Iris pigment epithelial cell (primary cell): Measurements from ENCODE around the gene INPP5K.
A peak's percentile ranks its signal among the peaks of the same experiment; 100 is the strongest.
"Not testable (repeated sequence)": the region's sequence is repeated elsewhere in the genome, so short reads cannot be mapped to it uniquely, and the experiment has no call there.

Experiments used
- DNase-seq: peaks from one replicate; pipeline ENCODE4 v3.0.0-alpha.2; 2011; ENCODE audit warnings: low read depth

INPP5K gene

DNA sequence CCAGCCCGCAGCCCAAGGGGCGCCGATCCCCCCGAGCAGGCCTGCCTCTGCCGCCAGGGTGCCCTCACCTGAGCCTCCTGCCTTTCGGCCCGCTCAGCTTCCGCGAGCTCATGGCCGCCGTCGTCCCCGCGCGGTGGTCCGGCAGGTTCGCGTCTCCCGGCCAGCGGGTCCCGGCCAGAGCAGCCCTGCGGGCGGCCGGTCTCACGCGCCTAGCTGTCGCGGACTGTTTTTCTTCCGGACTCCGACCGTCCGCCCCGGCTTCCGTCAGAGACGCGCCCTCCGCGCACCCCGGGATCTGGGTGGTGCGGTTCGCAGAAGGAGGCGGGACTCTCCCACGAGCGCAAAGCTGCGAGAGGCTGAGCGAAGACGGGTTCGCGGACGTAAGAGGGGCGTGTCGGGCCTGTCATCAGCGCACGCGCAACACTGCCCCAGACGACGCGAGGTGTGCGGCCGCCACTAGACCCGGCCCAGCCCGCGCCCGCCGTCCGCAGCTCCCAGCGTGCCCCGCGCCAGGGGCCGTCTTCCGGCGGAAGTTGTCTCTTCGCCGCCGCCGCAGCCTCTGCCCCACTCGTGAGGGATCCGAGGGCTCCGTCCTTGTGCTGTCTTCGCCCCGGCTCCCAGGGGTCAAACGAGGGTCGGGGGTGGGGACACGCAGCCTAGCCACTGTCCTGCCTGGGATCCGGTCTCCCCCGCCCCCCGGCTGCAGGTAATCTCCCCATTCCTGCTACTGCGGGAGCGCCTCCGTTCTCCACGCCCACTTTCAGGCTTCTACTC, at the start of gene INPP5K:
Gene INPP5K, minus strand, starts transcription at position 225 of the 774 bp plus-strand sequence. Its CDS starts 113 bp downstream, at position 112.
- DNase-seq, result peak; percentile 99

DNA sequence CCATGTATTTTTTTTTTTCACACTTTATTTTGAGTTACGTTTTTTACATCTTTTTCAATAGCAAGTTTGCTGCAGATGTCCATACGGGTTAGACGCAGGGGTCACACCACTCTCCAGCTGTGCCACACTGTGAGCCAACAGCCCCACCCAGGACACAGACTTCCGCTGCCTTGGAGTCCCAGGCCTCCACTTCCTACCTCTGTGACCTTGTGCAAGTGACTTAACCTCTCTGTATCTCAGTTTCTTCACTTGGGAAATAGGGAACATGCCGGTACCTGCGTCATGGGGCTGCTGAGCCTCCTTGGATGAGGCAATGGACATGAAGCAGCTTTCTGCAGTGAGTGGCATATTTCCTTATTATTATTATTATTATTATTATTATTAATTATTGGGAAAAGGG, 49.5 kb upstream of the INPP5K start:
- DNase-seq, result no peak

DNA sequence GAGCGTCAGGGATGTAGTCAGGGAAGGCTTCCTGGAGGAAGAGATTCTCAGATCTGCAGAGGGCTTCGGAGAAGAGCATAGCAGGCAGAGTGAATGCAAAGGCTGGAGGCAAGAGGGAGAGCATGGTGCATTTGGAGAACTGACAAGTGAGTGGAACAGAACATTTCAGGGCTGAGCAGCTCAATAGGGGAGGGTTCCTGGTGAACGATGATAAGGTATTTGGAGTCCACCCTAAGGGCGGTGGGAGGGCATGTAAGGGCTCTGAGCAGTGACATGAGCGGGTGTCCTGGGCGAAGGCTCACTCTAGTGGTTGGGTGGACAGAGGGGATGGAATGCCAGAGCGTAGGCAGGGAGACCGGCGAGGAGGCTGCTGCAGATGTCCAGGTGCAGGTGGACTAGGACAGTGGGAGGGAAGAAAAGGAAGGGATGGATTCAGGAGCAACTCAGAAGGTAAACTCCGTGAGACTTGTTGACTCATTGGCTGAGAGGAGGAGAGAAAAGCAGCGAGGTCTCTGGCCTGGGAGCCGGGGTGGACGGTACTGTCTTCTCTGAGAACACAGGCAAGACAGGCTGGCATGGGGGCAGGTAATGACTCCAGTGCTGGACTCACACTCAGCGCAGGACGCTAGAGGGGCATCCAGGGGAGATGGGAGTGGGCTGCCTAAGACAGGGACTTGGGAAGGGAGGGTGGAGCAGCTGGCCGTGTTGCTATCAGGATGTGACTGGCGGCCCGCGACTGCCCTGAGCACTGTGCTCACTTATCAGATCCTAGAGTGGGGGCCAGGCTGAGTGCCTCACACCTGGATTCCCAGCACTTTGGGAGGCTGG, 47.6 kb upstream of the INPP5K start:
- DNase-seq, result no peak

DNA sequence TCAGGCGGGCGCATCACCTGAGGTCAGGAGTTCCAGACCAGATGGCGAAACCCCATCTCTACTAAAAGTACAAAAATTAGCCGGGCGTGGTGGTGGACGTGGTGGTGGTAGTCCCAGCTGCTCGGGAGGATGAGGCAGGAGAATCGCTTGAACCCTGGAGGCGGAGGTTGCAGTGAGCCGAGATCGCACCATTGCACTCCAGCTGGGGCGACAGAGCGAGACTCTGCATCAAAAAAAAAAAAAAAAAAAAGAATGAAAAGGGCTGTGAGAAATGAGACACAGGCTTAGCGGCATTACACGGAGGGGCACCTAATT, 47.0 kb upstream of the INPP5K start:
- not testable (repeated sequence) for DNase-seq

DNA sequence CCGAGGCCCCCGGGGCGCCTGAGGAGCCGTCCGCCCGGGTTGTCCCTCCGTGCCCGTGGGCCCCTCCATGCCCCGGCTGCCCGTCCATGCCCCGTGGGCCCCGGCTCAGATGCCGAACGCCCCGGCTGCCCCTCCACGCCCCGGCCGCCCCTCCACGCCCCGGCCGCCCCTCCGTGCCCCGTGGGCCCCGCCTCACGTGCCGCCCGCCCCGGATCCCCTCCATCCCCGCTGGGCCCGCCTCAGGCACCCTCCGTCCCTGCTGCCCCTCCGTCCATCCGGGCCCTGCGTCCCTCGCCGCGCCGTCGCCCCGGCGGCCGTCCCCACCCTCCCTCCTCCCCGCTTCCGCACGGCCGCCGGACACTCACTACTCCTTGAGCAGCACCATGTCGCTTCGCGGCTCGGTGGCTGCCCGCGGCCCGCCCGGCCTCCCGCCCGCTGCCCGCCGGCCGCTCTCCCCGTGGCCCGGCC, 45.8 kb upstream of the INPP5K start:
- no peak for DNase-seq

DNA sequence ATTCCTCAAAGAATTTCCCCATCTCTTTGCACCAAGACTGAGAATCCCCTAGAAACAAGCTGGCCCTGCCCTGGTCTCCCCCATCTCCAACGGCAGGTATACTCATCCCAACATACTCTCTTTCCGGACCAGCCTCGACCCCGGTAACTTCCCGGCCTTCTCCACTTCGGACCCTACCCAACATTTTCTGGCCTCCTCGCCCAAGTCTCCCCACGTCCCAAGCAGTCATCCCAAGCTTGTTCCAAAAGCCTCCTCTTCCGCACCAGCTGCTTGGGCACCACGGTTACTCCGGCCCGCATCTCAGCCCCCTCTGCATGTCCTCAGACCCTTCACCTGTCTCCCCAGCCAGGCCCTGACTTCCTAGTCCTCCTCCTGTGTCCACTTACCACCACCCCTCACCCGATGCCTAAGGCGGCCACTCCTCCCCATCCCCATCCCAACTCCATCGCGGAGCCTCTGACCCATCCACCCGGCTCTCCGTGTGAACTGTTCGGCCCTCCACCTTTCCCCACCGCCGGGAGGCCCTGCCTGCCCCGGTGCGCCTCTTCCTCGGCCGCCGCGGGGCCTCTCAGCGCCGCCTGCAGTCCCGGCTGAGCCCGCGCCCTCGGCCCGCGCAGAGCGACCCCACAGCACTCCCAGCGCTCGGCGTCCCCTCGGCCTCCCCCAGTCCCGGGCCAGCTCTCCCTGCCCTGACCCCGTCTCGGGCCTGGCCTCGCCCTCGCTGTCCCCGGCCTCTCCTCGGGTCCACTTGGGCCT, 45.2 kb upstream of the INPP5K start:
- peak; percentile 37 for DNase-seq

DNA sequence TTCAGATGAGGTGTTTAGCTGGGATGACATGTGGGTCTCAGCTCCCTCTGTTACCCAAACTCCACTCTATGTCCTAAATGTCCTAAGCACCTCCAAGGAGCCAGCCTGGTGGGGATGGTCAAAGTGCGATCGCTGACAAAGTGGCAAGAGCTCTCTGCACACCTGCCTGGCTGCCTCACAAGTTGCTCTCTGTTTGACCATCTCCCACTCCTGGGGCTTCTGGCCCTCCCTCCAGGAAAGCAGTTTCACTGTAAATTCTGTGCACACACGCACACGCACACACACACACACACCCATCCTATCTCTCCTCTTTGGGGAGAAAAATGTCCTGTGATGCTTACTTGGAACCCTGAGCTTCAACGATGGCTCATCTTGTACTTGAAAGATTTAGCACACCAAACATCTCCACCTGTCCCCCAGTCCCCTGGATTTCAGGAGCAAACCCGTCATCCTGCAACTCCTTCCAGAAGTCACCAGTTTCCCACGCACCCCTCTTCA, 44.5 kb upstream of the INPP5K start:
- no peak for DNase-seq

DNA sequence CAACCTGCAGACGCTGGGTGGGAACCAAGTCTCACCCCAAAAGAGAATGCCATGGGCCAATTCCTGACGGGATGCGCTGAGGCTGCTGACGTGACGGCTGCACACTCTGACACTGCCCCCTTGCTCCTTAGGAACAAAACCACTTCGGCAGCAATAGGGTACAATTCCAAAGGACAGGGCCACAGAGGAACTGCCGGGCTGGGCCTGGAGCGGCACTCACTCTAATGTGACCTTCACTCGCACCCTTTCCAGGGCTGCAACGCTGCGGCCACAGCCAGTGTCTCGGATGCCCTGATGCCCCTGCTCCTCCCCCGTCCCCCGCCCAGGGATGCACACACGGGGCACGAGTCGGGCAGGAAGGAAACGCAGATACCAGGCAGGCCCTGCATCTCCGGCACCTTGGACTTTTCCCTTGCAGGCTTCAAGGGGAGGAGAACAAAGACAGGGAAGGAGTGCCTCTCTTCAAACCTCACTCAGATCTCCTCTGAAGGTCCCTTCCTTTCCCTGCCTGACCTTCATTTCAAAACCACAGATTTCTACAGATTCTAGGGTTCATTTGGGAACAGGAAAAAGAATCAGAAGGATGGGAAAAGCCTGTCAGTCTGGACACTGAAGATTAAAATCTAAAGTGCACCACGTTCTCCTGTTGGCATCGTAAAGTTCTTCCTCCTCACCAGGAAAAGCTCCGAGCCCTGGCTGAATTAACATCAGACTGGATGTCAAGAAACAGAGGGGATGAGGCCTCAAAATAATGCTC, 43.9 kb upstream of the INPP5K start:
- no peak for DNase-seq

DNA sequence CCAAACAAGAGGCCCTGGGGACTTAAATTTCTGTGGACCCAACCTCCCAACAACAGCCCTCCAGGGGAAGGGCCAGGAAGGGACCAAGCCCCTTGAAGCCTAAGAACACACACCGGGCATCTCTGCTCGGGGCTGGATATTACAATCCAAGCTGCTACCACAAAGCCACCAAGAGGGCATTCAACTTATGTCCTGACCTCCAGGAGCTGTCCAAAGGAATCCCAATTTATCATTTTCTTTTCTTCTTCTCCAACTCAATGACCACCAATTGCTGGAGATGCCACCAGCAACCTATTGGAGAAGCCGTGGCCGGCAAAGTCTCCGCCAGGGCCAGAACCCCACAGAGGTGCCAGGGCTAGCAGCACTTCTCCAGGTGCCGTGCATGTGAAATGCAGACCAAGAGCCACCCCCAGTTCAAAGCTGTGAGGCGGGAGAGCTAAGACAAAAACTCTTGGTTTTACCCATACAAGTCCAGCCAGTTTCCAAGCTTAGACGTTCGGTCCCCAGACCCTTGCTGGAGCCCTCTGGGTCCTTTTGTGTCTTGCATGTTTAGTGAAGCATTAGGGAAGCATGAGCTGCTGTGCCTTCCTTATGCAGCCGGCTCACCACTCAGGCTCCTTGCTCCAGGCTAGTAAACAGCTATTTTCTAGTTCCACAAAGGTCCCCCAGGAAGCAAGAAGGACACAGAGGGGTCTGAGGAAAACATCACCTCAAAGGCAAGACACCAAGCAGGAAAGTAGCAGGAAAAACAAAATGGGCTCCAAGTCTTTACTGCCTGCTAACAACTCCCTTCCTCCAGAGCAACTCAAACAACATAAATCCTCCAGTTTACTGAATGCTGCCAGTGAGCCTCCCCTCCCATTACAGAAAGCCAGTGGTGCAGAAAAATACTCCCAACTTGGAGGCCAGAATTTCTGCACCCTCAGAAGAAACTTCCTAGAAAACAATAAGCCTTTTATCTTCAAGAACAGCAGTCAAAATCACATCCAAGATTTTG, 42.9 kb upstream of the INPP5K start:
- DNase-seq, result no peak

DNA sequence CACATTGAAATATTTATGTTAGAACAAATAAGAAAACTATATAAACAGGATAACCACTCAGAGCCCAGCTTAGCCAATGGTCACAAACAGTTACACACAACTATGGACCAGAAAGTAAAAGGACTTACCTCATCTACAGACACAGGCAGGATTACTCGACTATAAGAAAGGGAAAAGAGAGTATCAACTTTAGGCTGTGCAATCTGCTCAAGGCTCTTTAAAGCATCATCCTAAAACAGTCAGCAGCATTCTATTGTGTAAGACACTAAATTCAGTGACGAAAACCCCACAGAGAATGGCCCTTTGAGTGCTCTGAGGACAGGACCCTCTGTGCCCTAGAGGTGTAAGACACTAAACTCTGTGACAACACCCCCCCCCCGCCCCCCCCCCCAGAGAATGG, 42.0 kb upstream of the INPP5K start:
- DNase-seq, result no peak

DNA sequence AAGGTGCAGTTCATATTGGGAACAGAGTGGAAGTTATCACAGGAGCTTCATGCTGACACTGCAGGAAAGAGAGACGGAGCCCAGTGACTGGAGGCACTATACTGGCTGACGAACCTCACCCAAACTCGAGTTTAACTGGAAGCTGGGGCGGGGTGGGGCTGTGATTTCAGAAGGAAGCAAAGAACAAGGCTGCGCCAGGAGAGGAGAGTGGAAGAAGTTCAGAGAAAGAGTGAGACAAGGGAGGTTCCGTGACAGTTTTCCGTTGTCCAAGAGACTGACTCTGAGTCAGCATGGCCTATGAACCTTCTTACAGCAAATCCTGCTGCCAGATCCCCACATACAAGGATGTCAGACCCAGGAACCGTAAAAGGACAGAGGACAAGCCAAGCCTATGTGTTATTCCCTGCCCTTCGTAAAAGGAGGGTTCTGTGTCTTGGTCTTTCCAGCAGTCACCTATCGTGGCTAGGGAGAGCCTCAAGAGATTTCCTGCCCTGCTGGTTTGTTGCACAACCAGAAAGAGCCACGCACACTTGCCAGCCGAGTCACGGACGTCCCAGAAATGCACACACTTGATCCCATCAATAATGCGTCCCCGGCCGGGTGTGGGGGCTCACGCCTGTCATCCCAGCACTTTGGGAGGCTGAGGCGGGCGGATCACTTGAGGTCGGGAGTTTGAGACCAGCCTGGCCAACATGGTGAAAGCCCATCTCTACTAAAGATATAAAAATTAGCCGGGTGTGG, 41.1 kb upstream of the INPP5K start:
- peak; percentile 31 for DNase-seq

DNA sequence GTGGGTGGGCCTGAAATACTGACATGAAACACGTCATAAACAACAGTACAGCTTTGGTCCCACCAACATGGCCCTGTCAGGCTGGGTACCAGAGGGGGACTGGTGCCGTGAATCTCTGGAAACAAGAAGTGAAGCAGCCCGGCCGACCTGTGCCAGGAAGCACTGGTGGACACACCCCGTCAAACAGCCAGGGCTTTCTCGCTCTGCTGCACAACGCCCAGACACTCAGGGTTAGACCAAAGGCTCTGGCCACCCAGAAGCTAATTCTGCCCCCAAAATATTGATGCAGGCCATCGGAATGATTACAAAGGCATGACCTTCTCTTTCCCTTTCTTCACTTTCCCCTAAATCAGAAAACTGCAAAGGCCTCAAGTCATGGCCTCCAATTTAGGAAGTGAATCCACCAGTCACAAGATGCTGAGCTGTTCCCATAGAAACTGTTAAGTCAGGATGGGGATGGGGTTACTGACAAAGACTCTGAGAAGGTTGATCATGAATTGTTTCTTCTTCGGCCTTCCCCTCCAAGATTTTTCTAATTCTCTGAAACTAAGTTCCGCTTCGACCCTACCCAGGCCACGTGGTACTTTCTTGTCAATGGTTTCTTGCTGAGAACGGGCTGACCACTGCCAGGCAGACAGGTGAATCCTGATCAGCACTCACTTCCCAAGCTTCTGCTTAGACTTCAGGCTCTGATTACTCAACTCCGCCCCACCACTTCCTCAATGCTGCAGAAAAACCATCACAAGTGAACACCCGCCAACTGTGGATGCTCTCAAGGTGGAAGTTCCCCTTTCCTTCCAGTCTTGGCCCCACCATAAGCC, 39.4 kb upstream of the INPP5K start:
- DNase-seq, result no peak

DNA sequence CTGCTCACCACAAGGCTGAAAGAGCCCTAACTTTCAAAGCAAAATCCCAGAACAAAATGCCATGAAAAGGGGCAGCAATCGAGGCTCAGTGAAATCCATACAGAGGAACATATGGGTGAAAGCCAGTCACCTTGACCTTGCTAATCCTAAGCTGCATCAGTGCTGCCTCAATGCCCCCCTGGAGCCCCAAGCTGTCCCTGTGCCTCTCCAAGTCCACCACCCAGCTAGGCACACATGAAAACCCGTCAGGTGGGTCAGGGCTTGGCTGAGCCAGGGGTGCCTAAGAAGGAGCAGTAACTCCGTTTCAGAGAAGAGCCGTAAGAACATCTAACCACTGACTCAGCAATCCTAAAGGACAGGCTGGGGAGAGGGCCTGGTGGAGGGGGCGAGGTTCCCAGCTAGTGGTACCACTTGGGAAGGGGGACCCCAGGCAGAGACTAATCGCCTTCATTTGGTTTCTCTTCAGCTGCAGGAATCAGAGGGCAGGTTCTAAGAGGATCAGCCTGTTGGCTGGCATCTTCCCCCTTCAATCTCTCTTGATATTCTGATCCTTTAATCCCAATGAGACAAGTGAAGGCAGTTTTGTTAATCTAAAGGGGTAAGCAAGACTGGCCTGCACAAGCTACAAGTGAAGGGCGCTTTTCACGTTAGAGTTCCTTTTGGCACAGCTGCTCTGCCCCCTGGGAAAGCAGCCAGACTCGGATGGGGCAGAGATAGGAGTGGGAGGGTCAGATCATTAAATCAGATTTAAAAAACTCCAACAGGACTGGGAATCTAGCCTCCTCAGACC, 38.5 kb upstream of the INPP5K start:
- DNase-seq, result no peak

DNA sequence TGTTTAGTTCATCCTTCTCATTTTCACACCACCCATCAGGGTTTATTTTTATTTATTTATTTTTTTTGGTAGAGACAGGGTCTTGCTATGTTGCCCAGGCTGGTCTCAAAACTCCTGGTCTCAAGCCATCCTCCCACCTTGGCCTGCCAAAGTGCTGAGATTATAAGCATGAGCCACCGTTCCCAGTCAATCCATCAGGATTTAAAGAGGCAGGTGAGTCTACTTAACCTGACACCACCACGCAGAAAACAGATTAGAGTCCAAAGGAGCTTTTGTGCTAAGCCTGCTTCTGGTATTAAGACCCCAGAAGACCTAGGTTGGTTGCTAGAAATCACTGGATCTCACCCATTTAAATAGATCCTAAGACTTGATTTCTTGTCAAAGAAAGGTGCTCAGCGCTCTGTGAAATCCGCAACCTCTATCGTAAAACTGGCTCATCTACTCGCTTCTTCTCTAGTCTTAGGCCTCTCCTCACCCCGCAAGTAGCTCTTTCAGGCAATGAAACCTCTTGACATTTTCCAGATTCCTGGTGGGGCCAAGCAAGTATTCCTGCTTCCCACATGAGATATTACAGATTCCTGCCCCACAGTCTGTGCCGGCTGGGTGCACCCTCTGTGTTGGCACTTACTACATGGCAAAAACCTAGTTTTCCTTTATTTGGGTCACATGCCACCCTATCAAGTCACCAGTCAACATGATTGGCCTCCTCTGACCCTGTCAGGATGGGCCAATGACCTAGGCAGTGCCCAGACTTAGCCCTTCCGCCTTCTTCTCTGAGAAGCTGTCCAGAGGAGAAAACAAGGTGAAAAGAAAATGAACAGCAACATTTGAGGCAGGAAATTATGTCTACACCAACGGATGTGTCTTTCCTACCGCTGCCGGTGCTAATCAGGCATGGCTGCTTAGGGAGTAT, 37.2 kb upstream of the INPP5K start:
- DNase-seq, result no peak

DNA sequence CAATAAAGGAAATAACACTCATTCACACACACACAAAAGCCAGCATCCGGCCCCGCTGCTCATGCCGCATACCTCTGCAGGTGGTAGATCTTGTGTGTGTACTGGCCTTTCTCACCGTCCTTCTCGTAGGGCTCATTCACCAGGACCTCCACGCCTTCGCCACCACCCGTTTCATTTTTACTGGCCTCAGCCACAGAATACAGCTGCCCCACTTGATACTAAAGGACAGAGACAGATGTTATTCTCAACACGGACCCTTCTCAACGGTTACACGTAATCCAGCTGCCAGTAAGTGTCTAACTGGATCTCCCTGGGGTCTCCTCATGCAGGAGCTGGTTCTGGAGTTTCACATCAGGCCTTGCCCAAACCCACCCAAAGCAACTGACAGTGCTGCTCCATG, 36.5 kb upstream of the INPP5K start:
- no peak for DNase-seq

DNA sequence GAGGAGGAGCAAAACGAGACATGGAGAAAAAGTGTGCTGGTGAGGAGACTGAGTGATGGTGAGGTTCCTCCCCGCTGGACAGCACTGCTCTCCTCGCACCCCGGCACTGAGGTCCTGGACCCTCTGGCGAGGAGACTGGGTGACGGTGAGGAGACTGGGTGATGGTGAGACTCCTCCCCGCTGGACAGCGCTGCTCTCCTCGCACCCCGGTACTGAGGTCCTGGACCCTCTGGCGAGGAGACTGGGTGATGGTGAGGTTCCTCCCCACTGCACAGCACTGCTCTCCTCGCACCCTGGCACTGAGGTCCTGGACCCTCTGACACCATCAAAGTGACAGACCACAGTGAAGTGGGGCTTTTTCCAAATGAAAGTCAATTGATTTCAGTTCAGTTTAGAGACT, 35.3 kb upstream of the INPP5K start:
- no peak for DNase-seq

DNA sequence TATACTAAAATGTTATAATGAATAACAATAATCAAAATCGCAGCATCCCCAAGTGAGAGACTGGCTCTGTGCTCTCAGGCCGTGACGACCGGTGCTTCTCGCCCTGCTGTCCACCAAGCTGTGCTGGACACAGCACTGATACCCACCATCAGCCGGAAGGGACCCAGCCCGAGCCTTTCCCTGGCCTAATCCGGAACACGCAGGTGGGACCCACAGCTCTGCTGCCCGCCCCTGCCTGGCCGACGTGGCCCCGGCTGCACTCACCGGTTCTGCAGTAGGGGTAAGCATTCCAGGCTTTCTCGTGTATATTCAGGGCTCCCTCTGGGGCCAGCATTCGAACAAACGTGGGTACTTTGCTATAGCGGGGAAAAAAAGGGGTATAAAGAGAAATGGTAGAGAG, 31.6 kb upstream of the INPP5K start:
- DNase-seq, result no peak
